ENCODE data around the gene TSPYL2. TPM values are rescaled to one million over a fixed set of nuclear protein-coding genes. Genes with fewer than 3 reads are reported as not detected.

TSPYL2 gene
- total and polyA plus RNA-seq, 2 of the 8 experiments (the other 6 are each of a cell fraction or from before 2014, with no cell fraction given) = 13.4 to 13.7 TPM

- Histone ChIP-seq H3K79me2 (ENCODE audit: control insufficient read depth in 1 of 2, insufficient read depth in 2 of 2, low read length in 2 of 2) (peaks cover 0 to 21% of the 10 kb centered on the region in 2 experiments; a peak in 3 of 4 replicates), H3K23ac (ENCODE audit: insufficient read length) (no peak overlapping the region), H3K56ac (replicated peaks; ENCODE audit: insufficient read length, low read depth, low read length) (no peak overlapping the region), H3K27me3 (replicated peaks in 1 of 4; ENCODE audit: control insufficient read depth in 3 of 4, extremely low read depth in 1 of 4, insufficient read depth in 3 of 4, low read length in 3 of 4) (no peaks in the 10 kb centered on the region), H3K14ac (ENCODE audit: insufficient read length) (no peak overlapping the region), H3K4me1 (replicated peaks in 1 of 4; ENCODE audit: control insufficient read depth in 3 of 4, insufficient read depth in 4 of 4, low read length in 3 of 4) (no peaks in the 10 kb centered on the region), H2BK20ac (ENCODE audit: low read length) (no peak overlapping the region), H2BK120ac (replicated peaks; ENCODE audit: low read depth, low read length) (no peak overlapping the region), H3K9ac (replicated peaks in 1 of 4; ENCODE audit: extremely low read depth in 1 of 4, low read depth in 3 of 4, low read length in 3 of 4) (no peak overlapping the region), H2BK15ac (ENCODE audit: low read length) (no peak overlapping the region), H3K27ac (ENCODE audit: low read depth, low read length) (no peak overlapping the region), H2BK12ac (ENCODE audit: low read depth, low read length) (no peak overlapping the region), H3K4me2 (ENCODE audit: insufficient read depth in 1 of 2, low read depth in 2 of 2, low read length in 2 of 2) (no peak overlapping the region), H4K20me1 (replicated peaks in 1 of 2; ENCODE audit: control insufficient read depth in 1 of 2, insufficient read depth in 2 of 2, low read length in 2 of 2) (peaks cover 0 to 4% of the 10 kb centered on the region in 2 experiments), H3K9me3 (ENCODE audit: insufficient read depth in 2 of 2, low read depth in 1 of 2, low read length in 1 of 2) (no peaks in the 10 kb centered on the region), H3K4ac (replicated peaks; ENCODE audit: insufficient read length, low read depth, low read length) (no peak overlapping the region), H4K5ac (ENCODE audit: insufficient read length, low read depth, low read length) (no peak overlapping the region), H3K79me1 (ENCODE audit: low read depth, low read length) (peaks cover 3% of the 10 kb centered on the region; the same call in 1 of the 2 replicates), H2AFZ (ENCODE audit: low read length) (no peak overlapping the region), H2BK5ac (ENCODE audit: low read depth, low read length) (no peak overlapping the region), H2AK5ac (ENCODE audit: low read depth, low read length) (no peak overlapping the region), H4K8ac (ENCODE audit: extremely low read depth, insufficient read depth, low read length) (no peak overlapping the region), H3K4me3 (ENCODE audit: extremely low read depth in 1 of 4, insufficient read depth in 2 of 4, low read depth in 3 of 4, low read length in 4 of 4) (no peak overlapping the region), H4K91ac (replicated peaks; ENCODE audit: insufficient read length, low read length) (no peak overlapping the region), H3K23me2 (ENCODE audit: low read depth, low read length) (peaks cover 11% of the 10 kb centered on the region; the same call in 1 of the 2 replicates), H3K18ac (ENCODE audit: extremely low read depth, low read length) (no peak overlapping the region), H3K36me3 (ENCODE audit: control insufficient read depth in 2 of 4, insufficient read depth in 4 of 4, low read length in 3 of 4) (no peaks in the 10 kb centered on the region)
- FAIRE-seq (no peak), DNase-seq (ENCODE audit: low read depth in 1 of 2, low spot score in 2 of 2) (no peak)
- WGBS, 2 experiments (ENCODE audit: extremely low coverage in 1 of 2, insufficient coverage in 1 of 2, insufficient read length in 1 of 2, insufficient replicate concordance in 2 of 2, low coverage in 1 of 2, low lambda C conversion rate in 2 of 2, missing lambda C conversion rate in 1 of 2) = 96% methylated on average over 5 of the region's 5 CpGs; no CpG with 5 or more reads in 1 of the 2 experiments
- ChIA-PET POLR2A (ENCODE audit: partially characterized antibody) (no interaction called here), CTCF (ENCODE audit: partially characterized antibody) (no interaction called here)
- TF ChIP-seq ZNF274 (IDR thresholded peaks at IDR 0.05; ENCODE audit: borderline replicate concordance, extremely low read depth, low read length) = no peak
- TF ChIP-seq POLR2AphosphoS5 (IDR thresholded peaks at IDR 0.05; ENCODE audit: low read depth, low read length) = no peak
- no peak for TF ChIP-seq CTCF (IDR thresholded peaks at IDR 0.05; ENCODE audit: control extremely low read depth in 1 of 3, insufficient read depth in 1 of 3, low read depth in 1 of 3, low read length in 3 of 3)
- TF ChIP-seq SP1 (IDR thresholded peaks at IDR 0.05; ENCODE audit: low read depth, low read length) = no peak
- no peak for TF ChIP-seq NRF1 (IDR thresholded peaks at IDR 0.05; ENCODE audit: low read depth, low read length)
- no peak for TF ChIP-seq TCF12 (IDR thresholded peaks at IDR 0.05; ENCODE audit: low read depth, low read length)
- TF ChIP-seq SP4 (IDR thresholded peaks at IDR 0.05; ENCODE audit: low read length) = no peak
Observed at GRCh38 chrX:53056292-53056691, 25.9 kb upstream of the TSPYL2 start.
